ENCODE measurements around the gene STBD1.

DNA sequence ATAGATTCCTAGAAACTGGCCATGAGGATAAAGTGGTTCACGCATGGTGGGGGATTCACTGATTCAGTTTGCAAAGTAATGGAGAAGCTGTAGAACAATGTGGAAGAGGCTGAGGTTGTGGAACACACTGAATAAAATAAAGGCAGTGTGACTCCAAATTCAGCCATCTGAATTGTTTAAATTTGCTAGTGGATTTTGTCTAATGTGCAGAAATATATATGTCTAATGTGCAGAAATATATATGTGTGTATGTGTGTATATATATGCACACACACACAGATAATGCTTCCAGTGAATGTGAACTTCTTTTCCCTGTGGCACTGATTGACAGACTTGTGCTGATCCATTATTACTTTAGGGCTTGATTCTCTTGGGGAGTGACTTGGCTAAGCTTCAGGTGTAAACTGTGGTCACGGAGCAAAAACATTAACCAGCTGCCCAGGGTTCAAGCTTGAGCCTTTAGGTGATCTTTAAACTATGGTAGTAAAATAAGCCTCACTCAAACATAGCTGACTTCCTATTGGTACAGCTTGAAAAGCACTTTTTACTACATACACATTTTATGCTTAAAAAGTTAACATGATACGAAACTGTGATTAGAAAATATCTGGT, 3.5 kb downstream of the STBD1 start:
- no peak for TF ChIP-seq CTCF (IDR thresholded peaks at IDR 0.05)
- TF ChIP-seq POLR2A (IDR thresholded peaks at IDR 0.05): no peak

Measured in esophagus squamous epithelium (tissue), 4 donors.